GM13977 (cell line): ENCODE measurements around the gene SHB.

ENCODE experiments used
- DNase-seq: peaks from one replicate; pipeline ENCODE4 v3.0.0; 2012; ENCODE audit warnings: low spot score
- in situ Hi-C: fragments of 300-500 bp; cut with MboI; formaldehyde crosslinking; loops from one replicate; pipeline ENCODE4 v1.12.0; 2022; ENCODE audit warnings: low sequenced_read_pairs, low pct_unique_long_range_greater_than_20kb, mixed read lengths, inconsistent platforms; ENCODE audit not compliant: unreplicated experiment
- TF ChIP-seq, protein P1 (sequence below): IDR thresholded peaks from 2 replicates; pipeline ENCODE4 v1.5.1; 2012; ENCODE audit warnings: mild to moderate bottlenecking, control low read depth; ENCODE audit not compliant: insufficient read depth; ENCODE audit errors: extremely low read depth, missing control alignments

The SHB gene

DNA sequence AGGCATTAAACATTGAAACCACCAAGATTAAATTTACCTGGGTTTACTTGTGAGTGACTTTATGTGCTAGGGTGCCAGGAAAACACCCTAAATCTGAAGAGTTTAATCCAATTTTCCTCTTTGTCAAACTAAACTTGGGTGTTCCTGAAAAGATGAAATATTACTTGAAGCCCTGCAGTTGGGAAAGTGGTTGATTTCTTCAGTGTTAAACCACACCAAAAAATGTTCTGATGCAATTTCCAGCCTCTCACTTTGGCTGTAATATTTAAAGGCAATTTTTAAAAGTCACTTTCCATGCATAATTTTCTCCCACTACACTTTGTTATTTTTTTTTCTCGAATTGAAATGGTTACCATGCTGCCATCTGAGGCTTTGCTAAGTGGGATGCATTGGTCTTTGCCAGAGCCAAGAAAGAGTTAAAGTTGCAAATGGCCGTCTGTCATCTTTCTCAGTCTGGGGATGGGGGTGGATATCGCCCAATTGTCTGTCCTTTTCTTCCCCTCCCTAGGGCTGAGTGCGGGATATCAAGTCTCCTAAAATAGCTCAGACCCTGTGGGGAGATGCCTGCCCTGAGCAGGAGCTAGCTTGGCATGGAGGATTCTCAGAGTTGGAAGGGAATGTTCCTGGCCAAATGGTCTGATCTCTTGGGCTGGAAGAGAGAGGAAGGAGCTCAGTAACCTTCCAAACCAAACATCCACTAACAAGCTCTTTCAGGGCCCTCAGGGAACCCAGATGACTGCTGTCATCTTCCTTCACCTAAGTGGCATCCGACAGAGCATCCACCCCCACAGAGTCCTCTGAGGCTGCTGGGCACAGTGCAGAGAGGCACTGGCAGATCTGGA is 13.6 kb upstream of the SHB start:
- in situ Hi-C loops: loop anchor here (25.0 kb wide), 1 partner anchor 280 kb away; no protein-coding TSS in a partner anchor
- DNase-seq: no peak
- TF ChIP-seq, protein P1, sequence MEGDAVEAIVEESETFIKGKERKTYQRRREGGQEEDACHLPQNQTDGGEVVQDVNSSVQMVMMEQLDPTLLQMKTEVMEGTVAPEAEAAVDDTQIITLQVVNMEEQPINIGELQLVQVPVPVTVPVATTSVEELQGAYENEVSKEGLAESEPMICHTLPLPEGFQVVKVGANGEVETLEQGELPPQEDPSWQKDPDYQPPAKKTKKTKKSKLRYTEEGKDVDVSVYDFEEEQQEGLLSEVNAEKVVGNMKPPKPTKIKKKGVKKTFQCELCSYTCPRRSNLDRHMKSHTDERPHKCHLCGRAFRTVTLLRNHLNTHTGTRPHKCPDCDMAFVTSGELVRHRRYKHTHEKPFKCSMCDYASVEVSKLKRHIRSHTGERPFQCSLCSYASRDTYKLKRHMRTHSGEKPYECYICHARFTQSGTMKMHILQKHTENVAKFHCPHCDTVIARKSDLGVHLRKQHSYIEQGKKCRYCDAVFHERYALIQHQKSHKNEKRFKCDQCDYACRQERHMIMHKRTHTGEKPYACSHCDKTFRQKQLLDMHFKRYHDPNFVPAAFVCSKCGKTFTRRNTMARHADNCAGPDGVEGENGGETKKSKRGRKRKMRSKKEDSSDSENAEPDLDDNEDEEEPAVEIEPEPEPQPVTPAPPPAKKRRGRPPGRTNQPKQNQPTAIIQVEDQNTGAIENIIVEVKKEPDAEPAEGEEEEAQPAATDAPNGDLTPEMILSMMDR: no peak

DNA sequence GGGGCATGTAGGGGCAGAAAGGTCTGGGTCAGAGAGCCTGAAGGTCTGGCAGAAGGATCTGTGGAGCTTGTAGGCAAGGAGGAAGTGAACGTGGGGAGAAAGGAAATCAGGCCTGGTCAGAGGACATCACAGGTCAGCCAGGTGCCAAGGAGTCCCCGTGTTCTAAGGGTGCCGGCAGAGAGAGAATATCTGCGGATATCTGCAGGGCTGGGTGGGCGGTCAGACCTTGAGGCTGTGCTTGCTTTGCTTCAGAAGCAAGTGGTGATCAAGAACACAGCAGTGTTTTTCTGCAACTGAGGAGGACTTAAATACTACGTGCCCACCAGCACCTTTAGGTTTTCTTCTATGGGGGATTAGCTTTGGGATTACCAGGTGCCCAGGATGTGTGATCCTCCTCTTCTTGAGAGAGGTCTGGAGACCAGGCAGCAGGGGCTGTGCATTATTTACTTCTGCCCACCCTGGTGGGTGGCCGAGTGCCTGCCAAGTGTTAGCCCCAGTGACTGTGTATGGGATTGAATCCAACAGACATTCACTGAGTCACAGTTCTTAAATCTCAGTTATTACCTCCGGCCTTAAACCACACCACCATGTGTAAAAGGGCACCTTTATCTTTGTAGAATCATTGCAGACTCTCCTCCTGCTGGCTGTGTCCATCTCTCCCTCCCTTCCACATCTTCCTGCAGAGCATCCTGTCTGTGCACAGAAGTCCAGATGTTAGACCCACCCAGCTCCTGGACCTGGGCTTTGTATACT is 12.5 kb upstream of the SHB start:
- in situ Hi-C loops: loop anchor here (25.0 kb wide), 1 partner anchor 281 kb away; no protein-coding TSS in a partner anchor
- TF ChIP-seq, protein P1: no peak
- no peak for DNase-seq

DNA sequence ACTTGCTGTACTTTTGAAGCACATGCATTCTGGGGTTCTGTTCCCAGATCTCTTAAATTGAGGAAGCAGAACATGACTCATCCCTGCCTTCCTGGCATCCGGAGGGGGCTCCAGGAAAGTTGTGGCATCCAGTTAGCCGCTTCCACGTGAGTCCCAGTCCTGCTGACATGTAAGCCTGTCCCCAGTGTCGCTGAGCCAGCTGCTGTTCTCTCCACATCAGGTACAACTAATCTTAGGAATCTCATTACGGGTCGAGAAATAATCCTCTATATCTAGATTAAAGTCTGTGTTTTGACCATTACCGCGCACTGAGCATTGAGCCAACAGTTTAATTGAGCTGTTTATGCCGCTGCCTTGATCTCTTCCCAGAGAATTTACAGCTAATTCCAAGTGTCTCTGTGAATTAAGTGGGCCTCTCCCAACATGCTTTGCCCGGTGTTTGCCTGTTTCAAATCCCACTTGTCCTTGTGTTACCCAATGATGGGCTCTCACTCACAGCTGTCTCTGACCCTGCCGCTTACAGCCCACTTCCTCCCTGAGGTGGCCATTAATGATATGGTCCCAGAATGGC is 10.5 kb upstream of the SHB start:
- TF ChIP-seq, protein P1: no peak
- in situ Hi-C loops: loop anchor here (25.0 kb wide), 1 partner anchor 283 kb away; no protein-coding TSS in a partner anchor
- DNase-seq: no peak

DNA sequence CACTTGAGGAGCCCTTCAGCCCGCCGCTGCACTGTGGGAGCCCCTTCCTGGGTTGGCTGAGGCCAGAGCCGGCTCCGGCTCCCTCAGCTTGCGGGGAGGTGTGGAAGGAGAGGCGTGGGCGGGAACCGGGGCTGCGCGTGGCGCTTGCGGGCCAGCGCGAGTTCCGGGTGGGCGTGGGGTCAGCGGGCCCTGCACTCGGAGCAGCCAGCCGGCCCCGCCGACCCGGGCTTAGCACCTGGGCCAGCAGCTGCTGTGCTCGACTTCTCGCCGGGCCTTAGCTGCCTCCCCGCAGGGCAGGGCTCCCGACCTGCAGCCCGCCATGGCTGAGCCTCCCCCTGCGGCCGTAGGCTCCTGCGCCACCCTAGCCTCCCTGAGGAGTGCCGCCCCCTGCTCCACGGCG is 6.2 kb upstream of the SHB start:
- no peak for DNase-seq
- in situ Hi-C loops: loop anchor here (25.0 kb wide), 1 partner anchor 287 kb away; no protein-coding TSS in a partner anchor
- TF ChIP-seq, protein P1: no peak

DNA sequence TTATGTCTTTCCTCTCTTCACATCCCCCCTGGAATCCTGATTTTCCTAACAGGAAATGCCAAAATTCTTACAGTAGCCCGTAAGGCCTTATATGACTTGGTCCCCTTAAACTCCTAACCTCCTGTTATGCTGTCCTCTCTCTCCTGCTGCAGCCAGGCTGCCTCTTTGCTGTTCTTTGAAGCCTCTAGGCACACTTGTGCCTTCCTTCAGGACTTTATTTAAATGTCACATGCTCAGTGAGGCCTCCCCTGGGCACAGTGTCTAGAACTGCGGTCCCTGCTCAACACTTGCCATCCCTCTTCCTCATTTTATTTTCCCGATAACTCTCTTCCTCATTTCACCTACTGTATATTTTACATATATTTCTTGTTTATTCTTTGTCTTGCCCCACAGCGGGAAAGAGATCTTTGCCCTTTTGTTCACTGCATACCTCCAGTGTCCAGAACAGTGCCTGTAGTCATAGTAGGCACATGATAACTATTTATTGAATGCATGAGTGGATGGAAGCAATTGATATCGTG is 5.5 kb upstream of the SHB start:
- in situ Hi-C loops: no loop called here
- no peak for DNase-seq
- TF ChIP-seq, protein P1: no peak

DNA sequence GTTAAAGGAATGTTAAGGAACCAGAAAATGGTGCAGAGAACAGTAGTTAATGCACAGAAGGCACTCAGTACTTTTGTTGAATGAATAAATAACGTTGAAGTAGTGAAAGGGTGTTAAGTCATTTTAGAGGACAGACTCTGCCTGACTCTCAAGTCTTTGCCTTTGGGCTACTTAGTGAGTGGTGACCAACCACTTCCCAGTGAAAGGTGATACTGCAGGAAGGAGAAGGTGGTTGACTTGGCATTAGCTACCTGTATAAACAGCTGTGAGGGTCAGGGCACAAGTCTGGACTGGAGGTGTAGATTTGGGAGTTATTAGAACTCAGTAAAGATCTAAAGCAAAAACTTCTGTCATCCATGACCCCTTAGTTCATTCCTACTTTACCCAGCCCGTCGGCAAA is 4.9 kb upstream of the SHB start:
- no peak for DNase-seq
- TF ChIP-seq, protein P1: no peak
- in situ Hi-C loops: no loop called here
